PFSK-1 (cell line): ENCODE data around the gene DOCK1. TPM values are rescaled to one million over a fixed set of nuclear protein-coding genes. Genes with fewer than 3 reads are reported as not detected.

Experiments
- FOXP2 ChIP-seq: optimal IDR thresholded peaks from 2 replicates; pipeline ENCODE3; 2011; ENCODE audit warnings: borderline replicate concordance, control low read depth, inconsistent platforms; ENCODE audit not compliant: insufficient read depth; ENCODE audit errors: extremely low read length, extremely low read depth
- POLR2AphosphoS5 ChIP-seq: IDR thresholded peaks from 2 replicates; pipeline ENCODE4 v1.6.1; 2012; ENCODE audit warnings: low read depth, mild to moderate bottlenecking, control low read depth, low read length, moderate library complexity
- SIN3A ChIP-seq: IDR thresholded peaks from 2 replicates; pipeline ENCODE4 v1.6.1; 2012; ENCODE audit warnings: mild to moderate bottlenecking, low read length, moderate library complexity, borderline replicate concordance; ENCODE audit not compliant: insufficient read depth
- TAF1 ChIP-seq: IDR thresholded peaks from 2 replicates; pipeline ENCODE4 v1.6.1; 2012; ENCODE audit warnings: low read length, control low read depth, borderline replicate concordance; ENCODE audit not compliant: insufficient read depth
- polyA plus RNA-seq: library from polyadenylated mRNA; unstranded; fragments of >200 nt; gene quantifications from one replicate; pipeline ENCODE4 v1.2.1, GENCODE V29; 2012; ENCODE audit warnings: low read depth, missing spikeins; ENCODE audit not compliant: insufficient read length
- TF ChIP-seq, protein P1 (sequence below), 2 experiments: IDR thresholded peaks; 2 replicates each; pipeline versions ENCODE4 v1.6.1 to v1.8.0; 2011 to 2012; ENCODE audit warnings: low read depth in 2 of 2, low read length in 2 of 2, control low read depth in 1 of 2, inconsistent platforms in 1 of 2, mild to moderate bottlenecking in 1 of 2, moderate library complexity in 1 of 2; ENCODE audit not compliant: insufficient read depth in 1 of 2

Gene DOCK1
- polyA plus RNA-seq, result 10.6 TPM

DNA sequence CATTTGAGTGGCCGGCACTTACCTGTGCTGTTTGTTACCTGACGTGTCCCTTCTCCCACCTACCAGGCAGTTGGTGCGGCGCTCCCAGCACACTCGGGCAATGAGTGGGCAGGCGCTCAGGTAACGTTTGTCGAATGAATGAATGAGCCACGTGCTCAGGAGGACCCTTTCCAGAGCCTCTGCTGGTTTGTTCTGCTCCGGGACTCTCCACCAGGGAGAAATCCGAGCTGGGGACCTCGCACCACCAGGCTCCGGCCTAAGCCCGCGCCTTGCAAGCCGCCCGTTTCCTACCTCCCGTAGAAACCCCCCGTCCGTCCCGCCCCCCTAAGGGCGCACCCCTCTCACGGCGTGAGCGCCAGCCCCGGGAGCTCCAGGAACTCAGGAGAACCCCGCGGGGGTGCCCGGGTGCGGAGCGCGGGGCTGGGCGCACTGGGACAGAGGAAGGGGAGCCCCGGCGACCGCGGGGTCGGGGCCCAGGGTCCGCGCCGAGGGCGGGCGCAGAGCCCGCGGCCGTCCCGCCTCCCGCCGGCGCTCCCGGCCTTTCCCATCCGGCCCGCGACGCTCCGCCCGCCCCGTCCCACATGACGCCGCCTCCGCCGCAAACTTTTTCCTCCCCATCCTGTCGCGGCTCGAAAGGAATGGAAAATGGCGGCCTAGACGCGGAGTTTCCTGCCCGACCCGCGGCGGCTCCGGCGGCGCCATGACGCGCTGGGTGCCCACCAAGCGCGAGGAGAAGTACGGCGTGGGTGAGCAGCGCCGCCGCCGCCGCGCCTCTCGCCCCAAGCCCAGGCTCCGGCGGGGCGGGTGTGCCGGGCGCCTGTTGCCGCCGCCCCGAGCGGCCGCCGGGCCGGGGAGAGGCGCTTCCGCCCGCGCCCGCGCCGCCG lies at the start of gene DOCK1:
Gene DOCK1 (plus strand): TSS at position 611 of the 884 bp plus-strand sequence. CDS start 90 bp downstream, at position 701.
- no peak for TF ChIP-seq TAF1
- TF ChIP-seq POLR2AphosphoS5, result no peak
- no peak for TF ChIP-seq SIN3A
- no peak for TF ChIP-seq FOXP2
- TF ChIP-seq, protein P1, sequence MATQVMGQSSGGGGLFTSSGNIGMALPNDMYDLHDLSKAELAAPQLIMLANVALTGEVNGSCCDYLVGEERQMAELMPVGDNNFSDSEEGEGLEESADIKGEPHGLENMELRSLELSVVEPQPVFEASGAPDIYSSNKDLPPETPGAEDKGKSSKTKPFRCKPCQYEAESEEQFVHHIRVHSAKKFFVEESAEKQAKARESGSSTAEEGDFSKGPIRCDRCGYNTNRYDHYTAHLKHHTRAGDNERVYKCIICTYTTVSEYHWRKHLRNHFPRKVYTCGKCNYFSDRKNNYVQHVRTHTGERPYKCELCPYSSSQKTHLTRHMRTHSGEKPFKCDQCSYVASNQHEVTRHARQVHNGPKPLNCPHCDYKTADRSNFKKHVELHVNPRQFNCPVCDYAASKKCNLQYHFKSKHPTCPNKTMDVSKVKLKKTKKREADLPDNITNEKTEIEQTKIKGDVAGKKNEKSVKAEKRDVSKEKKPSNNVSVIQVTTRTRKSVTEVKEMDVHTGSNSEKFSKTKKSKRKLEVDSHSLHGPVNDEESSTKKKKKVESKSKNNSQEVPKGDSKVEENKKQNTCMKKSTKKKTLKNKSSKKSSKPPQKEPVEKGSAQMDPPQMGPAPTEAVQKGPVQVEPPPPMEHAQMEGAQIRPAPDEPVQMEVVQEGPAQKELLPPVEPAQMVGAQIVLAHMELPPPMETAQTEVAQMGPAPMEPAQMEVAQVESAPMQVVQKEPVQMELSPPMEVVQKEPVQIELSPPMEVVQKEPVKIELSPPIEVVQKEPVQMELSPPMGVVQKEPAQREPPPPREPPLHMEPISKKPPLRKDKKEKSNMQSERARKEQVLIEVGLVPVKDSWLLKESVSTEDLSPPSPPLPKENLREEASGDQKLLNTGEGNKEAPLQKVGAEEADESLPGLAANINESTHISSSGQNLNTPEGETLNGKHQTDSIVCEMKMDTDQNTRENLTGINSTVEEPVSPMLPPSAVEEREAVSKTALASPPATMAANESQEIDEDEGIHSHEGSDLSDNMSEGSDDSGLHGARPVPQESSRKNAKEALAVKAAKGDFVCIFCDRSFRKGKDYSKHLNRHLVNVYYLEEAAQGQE (IDR thresholded peaks at IDR 0.05; ENCODE audit: insufficient read depth in 1 of 2, low read depth in 2 of 2, low read length in 2 of 2), result no peak

DNA sequence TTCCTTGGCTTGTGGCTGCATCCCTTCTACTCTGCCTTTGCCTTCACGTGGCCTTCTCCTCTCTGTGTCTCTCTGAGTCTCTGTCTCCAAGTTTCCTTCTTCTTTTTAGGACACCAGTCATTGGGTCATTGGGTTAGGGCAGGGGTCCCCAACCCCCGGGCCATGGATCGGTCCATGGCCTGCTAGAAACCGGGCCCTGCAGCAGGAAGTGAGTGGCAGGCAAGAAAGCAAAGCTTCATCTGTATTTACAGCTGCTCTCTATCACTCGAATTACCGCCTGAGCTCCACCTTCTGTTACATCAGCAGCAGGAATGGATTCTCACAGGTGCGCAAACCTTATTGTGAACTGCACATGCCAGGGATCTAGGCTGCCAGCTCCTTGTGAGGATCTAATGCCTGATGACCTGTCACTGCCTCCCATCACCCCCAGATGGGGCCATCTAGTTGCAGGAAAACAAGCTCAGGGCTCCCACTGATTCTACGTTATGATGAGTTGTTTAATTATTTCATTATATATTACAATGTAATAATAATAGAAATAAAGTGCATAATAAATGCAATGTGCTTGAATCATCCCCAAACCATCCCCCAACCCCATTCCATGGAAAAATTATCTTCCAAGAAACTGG lies 47.9 kb upstream of the DOCK1 start:
- TF ChIP-seq SIN3A (no peak), POLR2AphosphoS5 (no peak), FOXP2 (no peak), TAF1 (no peak)
- TF ChIP-seq, protein P1 (IDR thresholded peaks at IDR 0.05; ENCODE audit: insufficient read depth in 1 of 2, low read depth in 2 of 2, low read length in 2 of 2), result no peak

DNA sequence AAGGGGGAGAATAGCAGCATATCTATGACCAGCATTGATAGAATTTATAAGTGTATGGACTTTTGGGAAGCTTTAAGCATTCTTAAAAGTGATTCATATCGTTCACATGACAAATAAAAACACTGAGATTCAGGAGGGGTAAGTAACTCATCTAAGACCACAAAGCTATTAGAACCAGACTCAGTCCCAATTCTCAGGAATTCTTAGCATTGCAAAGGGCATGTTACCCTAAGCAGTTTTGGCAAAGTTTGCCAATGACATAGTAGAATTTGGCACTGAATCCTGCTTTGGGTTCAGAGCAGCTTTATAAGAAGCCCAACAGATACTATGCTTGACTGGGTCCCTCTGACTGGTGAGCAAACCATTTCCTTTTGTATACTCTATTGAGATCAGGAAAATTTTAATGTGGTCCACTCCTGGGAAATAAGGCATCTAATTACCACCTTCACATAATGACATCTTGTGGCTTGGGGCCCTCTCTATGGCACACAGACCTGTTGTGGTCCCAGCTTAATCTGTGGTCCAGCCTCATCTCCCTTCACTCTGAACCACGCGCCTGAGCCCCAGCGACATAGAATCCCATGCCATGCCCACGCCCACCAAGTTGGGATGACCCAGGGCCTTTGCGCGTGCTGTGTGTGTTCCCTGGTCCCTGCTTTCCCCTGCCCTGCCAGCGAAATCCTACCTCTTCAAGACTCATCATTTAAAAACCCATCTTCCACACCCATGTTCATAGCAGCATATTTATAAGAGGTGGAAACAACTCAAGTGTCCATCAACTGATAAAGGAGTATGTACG lies 37.5 kb upstream of the DOCK1 start:
- TF ChIP-seq, protein P1 (IDR thresholded peaks at IDR 0.05; ENCODE audit: insufficient read depth in 1 of 2, low read depth in 2 of 2, low read length in 2 of 2), result no peak
- TF ChIP-seq FOXP2 (no peak), TAF1 (no peak), SIN3A (no peak), POLR2AphosphoS5 (no peak)

DNA sequence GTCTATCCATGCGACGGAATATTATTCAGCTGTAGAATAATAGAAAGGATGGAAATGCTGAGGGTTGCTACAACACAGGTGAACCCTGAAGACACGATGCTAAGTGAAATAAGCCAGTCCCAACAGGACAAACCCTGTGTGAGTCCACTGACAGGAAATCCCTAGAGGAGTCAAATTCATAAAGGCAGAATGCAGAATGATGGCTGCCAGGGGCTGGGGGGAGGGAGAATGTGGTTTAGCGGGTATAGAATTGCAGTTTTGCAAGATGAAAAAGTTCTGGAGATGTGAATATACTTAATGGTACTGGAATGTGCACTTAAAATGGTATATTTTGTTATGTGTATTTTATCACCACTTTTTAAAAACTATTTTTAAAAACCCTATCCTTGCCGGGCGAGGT lies 36.9 kb upstream of the DOCK1 start:
- TF ChIP-seq POLR2AphosphoS5, result no peak
- TF ChIP-seq SIN3A, result no peak
- TF ChIP-seq FOXP2, result no peak
- no peak for TF ChIP-seq TAF1
- TF ChIP-seq, protein P1 (IDR thresholded peaks at IDR 0.05; ENCODE audit: insufficient read depth in 1 of 2, low read depth in 2 of 2, low read length in 2 of 2), result no peak
